ENCODE data around the gene NFKBIL1. TPM values are rescaled to one million over a fixed set of nuclear protein-coding genes. Genes with fewer than 3 reads are reported as not detected.

The NFKBIL1 gene
- total RNA-seq, 1 experiment from 2014 or later = 15.1 TPM

- no peaks in the 10 kb centered on the region for H3K9me3 Mint-ChIP-seq
- Histone ChIP-seq H2BK5ac (ENCODE audit: insufficient read length, low read length) (no peak overlapping the region), H4K20me1 (ENCODE audit: control insufficient read depth, insufficient read depth, insufficient read length) (peaks cover 4% of the 10 kb centered on the region), H3K23me2 (ENCODE audit: insufficient read length, low read depth, low read length, poor library complexity, severe bottlenecking) (no peaks in the 10 kb centered on the region), H3K9ac (ENCODE audit: extremely low read depth, insufficient read length, low read length) (no peak overlapping the region), H3K18ac (ENCODE audit: insufficient read length, low read depth, low read length) (no peak overlapping the region), H3K79me1 (ENCODE audit: insufficient read depth, low read depth, low read length, poor library complexity, severe bottlenecking) (peaks cover 11% of the 10 kb centered on the region), H3K23ac (ENCODE audit: insufficient read length, low read depth, low read length) (no peak overlapping the region), H3K4me2 (ENCODE audit: insufficient read depth, insufficient read length, low read length) (no peak overlapping the region), H4K91ac (ENCODE audit: insufficient read length, low read depth, low read length) (no peak overlapping the region), H3K4me1 (ENCODE audit: insufficient read depth, low read length) (no peaks in the 10 kb centered on the region; the same call in 1 of the 2 replicates), H3K14ac (ENCODE audit: insufficient read depth, low read length) (no peak overlapping the region), H2AFZ (ENCODE audit: low read length) (no peak overlapping the region), H3K4ac (ENCODE audit: low read depth, low read length) (no peak overlapping the region), H2BK12ac (ENCODE audit: insufficient read length, low read depth, low read length) (no peak overlapping the region), H3T11ph (ENCODE audit: low read length) (no peak overlapping the region), H2BK120ac (ENCODE audit: low read depth, low read length, poor library complexity, severe bottlenecking) (no peak overlapping the region), H3K27me3 (ENCODE audit: insufficient read depth, low read length) (no peaks in the 10 kb centered on the region), H2BK15ac (ENCODE audit: low read depth, low read length) (no peak overlapping the region), H3K56ac (ENCODE audit: insufficient read length, low read depth, low read length) (no peak overlapping the region), H4K5ac (ENCODE audit: insufficient read length, low read depth, low read length) (no peak overlapping the region), H2BK20ac (ENCODE audit: low read depth, low read length, poor library complexity, severe bottlenecking) (no peak overlapping the region), H3K27ac (ENCODE audit: insufficient read length, low read depth, low read length) (no peak overlapping the region), H4K8ac (replicated peaks; ENCODE audit: insufficient read length, low read depth, low read length) (no peak overlapping the region), H3K9me3 (ENCODE audit: control insufficient read depth, low read depth, low read length) (no peaks in the 10 kb centered on the region), H3K79me2 (ENCODE audit: insufficient read depth, low read length) (peaks cover 2% of the 10 kb centered on the region; the same call in 1 of the 2 replicates), H2AK5ac (ENCODE audit: insufficient read length, low read length) (no peak overlapping the region)
- H3K4me1 Mint-ChIP-seq = peaks cover 28 to 39% of the 10 kb centered on the region in 2 experiments
- peaks cover 75 to 90% (median 85%) of the 10 kb centered on the region in 3 experiments for H3K36me3 Mint-ChIP-seq (ENCODE audit: insufficient read depth in 1 of 3, low read depth in 3 of 3)
- no peak overlapping the region for H3K4me3 Mint-ChIP-seq
- no CpG with 5 or more reads among the region's 1 CpG for WGBS (ENCODE audit: extremely low coverage, insufficient read length, low lambda C conversion rate)
- H3K27me3 Mint-ChIP-seq (ENCODE audit: low read depth) = no peaks in the 10 kb centered on the region
- TF ChIP-seq CTCF (conservative IDR thresholded peaks at IDR 0.05) = no peak
- DNase-seq = no peak
- H3K27ac Mint-ChIP-seq = peak overlapping the region in 2 of 3 experiments; percentile 38 to 40; a peak in 2 of 7 replicates
Measured at GRCh38 chr6:31533455-31533841, 14.0 kb upstream of the NFKBIL1 start.

All from H9 (cell line).